Left lung (tissue), 10 donors: ENCODE results near the gene ALX4. TPM values are rescaled to one million over a fixed set of nuclear protein-coding genes. Genes with fewer than 3 reads are reported as not detected.

Source experiments
- ATAC-seq: fragments of 200-7000 bp; cut with Tn5 transposase; one replicate; pipeline ENCODE4 v1.9.1; 2020; ENCODE audit warnings: moderate library complexity
- DNase-seq, 4 donors: peaks; one replicate each; pipeline ENCODE4 v3.0.0-alpha.2; 2013 to 2020
- H3K27ac ChIP-seq, 2 donors: fragments of 200-600 bp; sonication (generic) in 1 of 2; one replicate each; pipeline versions ENCODE4 v1.5.0 to v1.8.0; 2020 to 2021
- H3K27me3 ChIP-seq, 2 donors: fragments of 200-600 bp; sonication (generic) in 1 of 2; one replicate each; pipeline versions ENCODE4 v1.5.0 to v1.8.0; 2020 to 2021
- H3K36me3 ChIP-seq, 2 donors: fragments of 200-600 bp; sonication (generic) in 1 of 2; one replicate each; pipeline versions ENCODE4 v1.5.0 to v1.8.0; 2020 to 2021
- H3K4me1 ChIP-seq, 2 donors: fragments of 200-600 bp; one replicate each; pipeline ENCODE4 v1.8.0; 2021
- H3K4me3 ChIP-seq, 2 donors: fragments of 200-600 bp; sonication (generic) in 1 of 2; one replicate each; pipeline versions ENCODE4 v1.5.0 to v1.8.0; 2020 to 2021; ENCODE audit warnings: mild to moderate bottlenecking in 1 of 2
- H3K9me3 ChIP-seq, 2 donors: fragments of 200-600 bp; sonication (generic) in 1 of 2; one replicate each; pipeline versions ENCODE4 v1.5.0 to v1.8.0; 2020 to 2021
- intact Hi-C, 2 donors: fragments of 100-400 bp; cut with DNase I; formaldehyde crosslinking; loops; one replicate each; pipeline versions ENCODE4 v1.11.2 to v1.14.2; 2022
- polyA plus RNA-seq, 6 donors: library from polyadenylated mRNA; unstranded; fragments of 120-200 nt; gene quantifications; one replicate each; pipeline ENCODE4 v1.2.1, GENCODE V29; 2013; ENCODE audit not compliant: insufficient read length in 6 of 6
- total RNA-seq, 2 donors: library from RNA; stranded (reverse); fragmentation: NEBNext Ultra II Directional; extraction: Animal tissue kit (Norgen Biotek cat#: 25700); gene quantifications; one replicate each; pipeline ENCODE4 v1.2.1, GENCODE V29; 2021
- TF ChIP-seq, protein P1 (sequence below), 2 donors: fragments of 200-600 bp; sonication (generic) in 1 of 2; IDR thresholded peaks; one replicate each; pipeline versions ENCODE4 v1.5.0 to v1.8.0; 2021; ENCODE audit warnings: antibody characterized with exemption in 2 of 2
- donor health status: DM: no; HTN: yes; CAD: no.
- donor health status: DM: no; HTN: no; CAD: no.

Gene ALX4
- total and polyA plus RNA-seq, 8 donors = 0.07 to 0.13 (median 0.10) TPM; not detected in 2

DNA sequence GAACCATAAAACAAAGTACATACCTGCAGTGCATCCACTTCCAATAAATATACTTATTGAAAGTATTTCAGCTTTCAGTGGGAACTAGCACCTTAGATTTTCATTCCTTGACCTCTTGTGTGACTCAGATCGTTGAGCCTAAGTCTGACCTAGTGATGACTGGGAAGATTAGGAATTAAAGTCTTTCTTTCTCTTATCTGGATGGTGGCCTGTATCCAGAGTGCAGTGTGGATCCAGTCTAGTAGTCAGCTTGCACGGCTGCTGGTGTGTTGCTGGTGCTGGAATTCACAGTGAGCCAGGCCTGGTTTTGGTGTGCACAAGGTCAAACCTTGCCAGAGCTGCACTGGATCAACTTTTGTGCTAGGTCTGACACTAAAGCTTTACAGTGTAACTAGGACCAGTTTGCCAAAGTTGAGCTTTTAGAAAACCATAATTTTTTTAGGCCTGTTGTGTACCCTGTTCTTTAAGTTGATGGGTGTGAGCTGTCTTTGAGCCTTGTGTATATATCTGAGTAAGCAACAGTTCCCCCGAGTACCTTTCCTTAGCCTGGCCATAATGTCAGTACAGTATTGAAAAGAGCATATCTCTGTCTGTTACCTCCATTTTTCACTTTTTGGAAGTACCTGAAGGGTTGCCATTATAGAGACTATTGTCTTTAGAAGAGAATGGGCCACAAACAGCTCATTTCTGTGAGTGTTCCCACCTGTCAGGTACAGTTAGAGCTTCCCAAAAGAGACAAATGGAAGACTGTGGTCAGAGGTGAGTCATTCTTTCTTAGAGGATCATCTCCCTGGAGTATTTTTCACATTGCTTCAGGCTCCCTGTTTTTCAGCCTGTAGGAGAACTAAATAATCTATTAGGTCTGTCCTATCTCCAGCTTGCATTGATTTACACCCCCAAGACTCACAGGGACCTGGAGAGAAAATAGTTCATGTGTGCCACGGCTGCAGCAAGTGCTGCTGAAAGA is 89.8 kb downstream of the ALX4 start:
- Histone ChIP-seq H3K27ac (no peak overlapping the region), H3K4me3 (no peak overlapping the region), H3K9me3 (no peaks in the 10 kb centered on the region), H3K36me3 (no peaks in the 10 kb centered on the region), H3K4me1 (no peaks in the 10 kb centered on the region), H3K27me3 (no peaks in the 10 kb centered on the region)
- DNase-seq (no peak), ATAC-seq (no peak)
- intact Hi-C loops = no loop called here
- TF ChIP-seq, protein P1, sequence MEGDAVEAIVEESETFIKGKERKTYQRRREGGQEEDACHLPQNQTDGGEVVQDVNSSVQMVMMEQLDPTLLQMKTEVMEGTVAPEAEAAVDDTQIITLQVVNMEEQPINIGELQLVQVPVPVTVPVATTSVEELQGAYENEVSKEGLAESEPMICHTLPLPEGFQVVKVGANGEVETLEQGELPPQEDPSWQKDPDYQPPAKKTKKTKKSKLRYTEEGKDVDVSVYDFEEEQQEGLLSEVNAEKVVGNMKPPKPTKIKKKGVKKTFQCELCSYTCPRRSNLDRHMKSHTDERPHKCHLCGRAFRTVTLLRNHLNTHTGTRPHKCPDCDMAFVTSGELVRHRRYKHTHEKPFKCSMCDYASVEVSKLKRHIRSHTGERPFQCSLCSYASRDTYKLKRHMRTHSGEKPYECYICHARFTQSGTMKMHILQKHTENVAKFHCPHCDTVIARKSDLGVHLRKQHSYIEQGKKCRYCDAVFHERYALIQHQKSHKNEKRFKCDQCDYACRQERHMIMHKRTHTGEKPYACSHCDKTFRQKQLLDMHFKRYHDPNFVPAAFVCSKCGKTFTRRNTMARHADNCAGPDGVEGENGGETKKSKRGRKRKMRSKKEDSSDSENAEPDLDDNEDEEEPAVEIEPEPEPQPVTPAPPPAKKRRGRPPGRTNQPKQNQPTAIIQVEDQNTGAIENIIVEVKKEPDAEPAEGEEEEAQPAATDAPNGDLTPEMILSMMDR (IDR thresholded peaks at IDR 0.05) = no peak

DNA sequence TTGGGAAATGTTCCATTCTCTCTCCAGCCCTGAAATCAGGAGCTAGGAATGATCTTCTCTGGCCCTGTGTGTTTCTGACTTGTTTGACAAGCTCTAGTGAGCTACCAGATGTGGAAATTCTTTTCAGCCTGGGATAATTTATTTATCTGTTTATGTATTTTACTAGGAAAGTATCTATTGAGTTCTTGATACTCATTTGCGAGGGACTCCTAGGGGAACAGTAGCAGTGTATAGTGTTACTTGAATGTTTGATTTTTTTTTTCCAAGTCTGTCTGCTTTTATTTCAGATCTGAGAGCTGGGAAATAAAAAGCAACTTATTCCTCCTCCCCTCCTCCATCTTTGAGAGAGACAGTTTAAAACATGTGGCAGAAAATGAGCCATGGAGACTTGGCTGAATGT is 92.5 kb downstream of the ALX4 start:
- intact Hi-C loops = no loop called here
- H3K36me3 ChIP-seq = no peaks in the 10 kb centered on the region

DNA sequence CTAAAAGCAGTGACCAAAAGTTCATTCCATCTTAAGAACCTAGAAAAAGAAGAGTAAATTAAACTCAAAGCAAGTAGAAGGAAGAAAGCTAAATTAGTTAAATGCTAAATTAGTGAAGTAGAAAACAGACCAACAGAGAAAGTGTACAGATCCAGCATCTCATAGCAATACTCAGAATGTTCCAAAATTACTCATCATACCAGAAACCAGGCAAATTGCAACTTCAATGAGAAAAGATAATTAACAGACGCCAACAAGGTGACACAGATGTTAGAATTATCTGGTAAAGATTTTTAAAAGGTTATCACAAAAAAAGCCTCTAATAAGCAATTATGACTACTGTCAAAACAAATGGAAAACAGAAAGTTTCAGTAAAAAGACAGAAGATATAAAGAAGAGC is 96.8 kb downstream of the ALX4 start:
- peaks cover 0 to 12% of the 10 kb centered on the region in 2 donors for H3K9me3 ChIP-seq
- no peak overlapping the region for H3K4me3 ChIP-seq
- ATAC-seq (no peak), DNase-seq (no peak)
- intact Hi-C loops = no loop called here
- no peak overlapping the region for H3K27ac ChIP-seq
- H3K27me3 ChIP-seq = no peaks in the 10 kb centered on the region
- no peaks in the 10 kb centered on the region for H3K4me1 ChIP-seq
- TF ChIP-seq, protein P1 (IDR thresholded peaks at IDR 0.05) = no peak
- no peaks in the 10 kb centered on the region for H3K36me3 ChIP-seq

More for the DNA sequence above, 92.5 kb downstream of the ALX4 start:
- H3K27ac ChIP-seq = no peak overlapping the region
- no peak for ATAC-seq
- TF ChIP-seq, protein P1 (IDR thresholded peaks at IDR 0.05) = no peak
- H3K4me3 ChIP-seq = no peak overlapping the region
- peaks cover 0 to 4% of the 10 kb centered on the region in 2 donors for H3K9me3 ChIP-seq
- no peak for DNase-seq
- no peaks in the 10 kb centered on the region for H3K27me3 ChIP-seq
- no peaks in the 10 kb centered on the region for H3K4me1 ChIP-seq

DNA sequence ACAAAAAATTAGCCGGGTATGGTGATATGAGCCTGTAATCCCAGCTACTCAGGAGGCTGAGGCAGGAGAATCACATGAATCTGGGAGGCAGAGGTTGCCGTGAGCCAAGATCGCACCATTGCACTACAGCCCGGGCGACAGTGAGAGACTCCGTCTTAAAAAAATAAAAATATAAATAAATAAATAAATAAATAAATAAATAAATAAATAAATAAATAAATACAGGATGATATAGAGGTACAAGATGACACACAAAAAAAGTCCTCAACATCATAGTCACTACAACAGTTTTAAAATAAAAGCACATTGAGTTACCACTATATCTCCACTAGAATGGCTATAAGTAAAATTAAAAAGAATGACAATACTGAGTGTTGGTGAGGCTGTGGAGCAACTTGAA is 97.8 kb downstream of the ALX4 start:
- no peak for DNase-seq
- no peak overlapping the region for H3K27ac ChIP-seq
- H3K4me1 ChIP-seq = no peaks in the 10 kb centered on the region
- ATAC-seq = no peak
- H3K4me3 ChIP-seq = no peak overlapping the region
- intact Hi-C loops = no loop called here
- H3K9me3 ChIP-seq = peaks cover 0 to 12% of the 10 kb centered on the region in 2 donors
- H3K36me3 ChIP-seq = peaks cover 0 to 7% of the 10 kb centered on the region in 2 donors
- TF ChIP-seq, protein P1 (IDR thresholded peaks at IDR 0.05) = no peak
- H3K27me3 ChIP-seq = no peaks in the 10 kb centered on the region

Other genes starting within 250 kb of the ALX4 start
- gene ACCS, start 243.9 kb downstream of the ALX4 start, total RNA-seq = 10 to 100 TPM; 29.3 to 42.1 TPM
- gene ACCS, start 243.9 kb downstream of the ALX4 start, polyA plus RNA-seq = 10 to 100 TPM; 48.1 to 88.1 (median 64.1) TPM
- gene EXT2, start 214.5 kb downstream of the ALX4 start, total RNA-seq = 10 to 100 TPM; 56.4 to 63.1 TPM
- gene EXT2, start 214.5 kb downstream of the ALX4 start, polyA plus RNA-seq = 10 to 100 TPM; 68.6 to 85.0 (median 78.0) TPM